HG02973 (cell line): ENCODE measurements around the gene MT1H.
"Not testable (repeated sequence)": the region's sequence is repeated elsewhere in the genome, so short reads cannot be mapped to it uniquely, and the experiment has no call there.

Experiments used
- ATAC-seq: cut with Tn5 transposase; IDR thresholded peaks from one replicate; pipeline ENCODE4 v1.9.1; 2021; ENCODE audit warnings: moderate library complexity; ENCODE audit not compliant: unreplicated experiment

The MT1H gene

GRCh38 chr16:56711862-56712261 lies 42.2 kb downstream of the MT1H start:
- no peak for ATAC-seq

DNA sequence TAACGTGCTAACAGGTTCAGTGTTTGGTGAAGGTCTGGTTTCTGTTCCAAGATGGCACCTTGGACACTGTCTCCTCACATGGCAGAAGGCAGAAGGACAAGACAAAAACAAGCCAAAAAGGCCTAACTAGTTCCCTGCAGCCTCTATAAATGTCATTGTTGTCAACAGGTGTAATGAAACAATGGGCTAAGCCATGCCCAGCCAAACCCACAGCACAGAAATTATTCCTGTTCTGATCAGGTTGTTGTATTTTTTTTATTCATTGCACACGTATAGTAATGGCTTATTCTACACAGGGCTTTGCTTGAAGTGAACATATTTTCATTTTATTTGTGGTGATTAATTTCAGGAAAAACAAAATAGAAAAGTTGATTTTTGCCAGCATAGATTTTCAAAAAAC lies 44.2 kb downstream of the MT1H start:
- ATAC-seq: no peak

DNA sequence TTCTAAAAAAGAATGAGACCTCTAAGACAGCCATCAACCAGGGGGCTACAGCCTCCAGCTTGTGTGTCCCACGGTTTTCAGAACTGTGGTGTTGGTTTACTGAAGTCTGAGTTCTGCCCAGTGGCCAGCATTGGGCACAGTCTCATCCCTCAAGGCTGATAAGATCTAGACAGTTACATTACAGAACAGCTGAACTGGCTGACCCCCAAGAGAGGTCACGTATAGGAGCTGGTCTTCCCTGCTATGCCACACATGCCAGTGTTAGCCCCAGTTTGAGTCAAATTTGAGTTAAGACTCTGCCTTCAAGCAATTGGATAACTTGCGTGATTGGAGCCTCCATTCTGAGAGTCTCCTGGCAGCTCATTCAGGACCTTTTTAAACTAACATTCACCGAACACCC lies 45.5 kb downstream of the MT1H start:
- no peak for ATAC-seq

GRCh38 chr16:56716761-56717160 lies 47.1 kb downstream of the MT1H start:
- ATAC-seq: no peak

DNA sequence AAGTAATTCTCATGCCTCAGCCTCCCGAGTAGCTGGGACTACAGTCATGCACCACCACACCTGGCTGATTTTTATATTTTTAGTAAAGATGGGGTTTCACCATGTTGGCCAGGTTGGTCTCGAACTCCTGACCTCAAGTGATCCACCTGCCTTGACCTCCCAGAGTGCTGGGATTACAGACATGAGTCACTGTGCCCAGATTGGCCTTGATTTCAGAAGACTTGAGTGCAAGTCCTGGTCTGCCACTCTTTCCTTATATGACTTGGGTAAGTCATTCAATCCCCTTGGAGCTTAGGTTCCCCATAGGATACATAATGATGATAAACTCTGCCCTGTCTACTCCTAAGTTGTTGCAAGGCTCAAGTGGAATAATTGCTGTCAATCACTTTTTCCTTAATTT lies 47.9 kb downstream of the MT1H start:
- not testable (repeated sequence) for ATAC-seq
